Brain pericyte (primary cell): ENCODE results near the gene C2CD4D.
A peak's percentile ranks its signal among the peaks of the same experiment; 100 is the strongest.
"Not testable (repeated sequence)": the region's sequence is repeated elsewhere in the genome, so short reads cannot be mapped to it uniquely, and the experiment has no call there.

Experiments
- DNase-seq: peaks from one replicate; pipeline ENCODE4 v3.0.0-alpha.2; 2012; ENCODE audit warnings: low read depth, low spot score

C2CD4D gene

DNA sequence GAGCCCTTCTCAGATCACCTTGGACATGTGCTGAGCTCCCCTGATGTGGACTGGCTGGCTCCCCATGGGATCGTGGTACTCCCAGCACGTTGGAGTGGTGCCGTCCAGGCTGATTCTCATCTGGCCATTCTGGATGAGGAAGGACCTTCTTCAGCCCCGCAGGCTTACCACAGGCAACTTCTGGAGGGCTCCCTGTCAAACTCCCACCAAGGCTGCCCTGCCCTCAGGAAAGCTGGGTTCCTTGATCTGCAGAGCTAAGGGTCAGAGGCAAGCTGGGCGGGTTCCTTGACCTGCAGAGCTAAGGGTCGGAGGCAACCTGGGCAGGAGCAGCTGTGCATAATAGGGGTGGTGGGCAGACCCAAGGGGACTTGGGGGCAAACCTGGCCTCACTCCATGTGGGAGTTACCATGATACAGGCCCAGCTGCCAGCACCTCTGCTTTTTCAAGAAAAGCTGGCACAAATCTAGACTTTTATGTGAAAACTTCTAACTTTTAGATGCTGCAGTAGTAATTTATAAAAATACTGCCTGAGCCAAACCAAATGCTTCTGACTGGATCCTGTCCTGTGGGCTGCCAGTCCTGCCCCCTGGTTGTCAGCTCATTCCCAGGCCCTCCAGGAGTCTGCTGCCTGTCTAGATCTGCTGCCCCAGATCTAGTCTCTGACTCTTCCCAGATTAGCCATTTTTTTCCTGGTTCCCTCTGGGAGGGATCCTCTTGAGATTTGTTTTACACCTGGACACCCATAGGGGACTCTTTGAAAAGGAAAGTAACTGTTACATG, 19.5 kb upstream of the C2CD4D start:
- no peak for DNase-seq

DNA sequence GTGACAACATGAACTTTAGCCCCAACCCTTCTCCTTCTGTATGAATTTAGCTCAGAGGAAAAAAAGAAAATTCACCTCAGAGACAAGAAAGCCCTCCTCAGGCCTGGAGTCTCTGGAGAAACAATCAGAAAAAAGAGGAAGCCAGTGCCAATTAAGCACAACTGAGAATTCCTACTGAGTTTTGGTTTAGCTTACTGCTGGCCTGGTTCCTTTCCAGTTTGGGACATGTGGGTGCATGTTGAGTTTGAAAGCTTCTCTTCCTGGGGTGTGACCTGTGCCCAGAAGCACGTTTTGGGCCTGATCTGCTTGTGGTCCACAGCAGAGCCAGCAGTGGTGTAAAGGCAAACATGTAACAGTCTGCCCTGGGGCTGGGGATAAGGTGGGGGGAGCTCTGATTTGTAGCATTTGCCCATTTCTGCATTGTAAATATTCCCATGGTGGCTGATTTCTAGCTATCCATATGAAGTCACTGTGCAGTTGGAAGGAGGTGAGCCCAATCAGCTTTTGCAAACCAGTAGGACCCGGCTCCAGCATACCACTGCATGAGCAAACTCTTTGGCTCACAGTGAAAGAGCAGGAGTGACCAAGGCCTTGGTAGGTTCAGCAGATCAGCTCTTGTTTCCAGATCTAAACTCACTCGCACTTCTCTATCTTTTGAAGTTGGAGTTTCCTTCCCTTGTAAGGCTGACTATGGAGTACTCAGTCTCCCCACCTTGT, 18.6 kb upstream of the C2CD4D start:
- no peak for DNase-seq

DNA sequence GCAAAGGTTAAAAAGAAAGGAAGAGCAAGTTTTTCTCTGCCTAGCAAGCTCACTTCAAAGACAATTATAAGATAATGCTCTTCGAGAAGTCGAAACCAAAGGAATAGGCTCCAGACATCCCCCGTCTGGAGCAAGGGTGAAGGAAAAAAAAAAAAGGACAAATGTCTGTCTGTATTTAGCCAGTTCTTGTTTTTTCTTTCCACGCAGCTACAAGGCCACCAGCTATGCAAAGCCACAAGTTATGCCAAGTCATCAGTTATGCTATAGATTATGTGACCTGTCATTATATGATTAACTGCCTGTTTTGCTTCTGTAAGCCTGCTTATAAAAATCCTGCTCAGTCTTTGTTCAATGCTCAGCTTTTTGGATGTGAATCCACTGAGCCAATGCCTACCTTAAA, 16.3 kb upstream of the C2CD4D start:
- no peak for DNase-seq

DNA sequence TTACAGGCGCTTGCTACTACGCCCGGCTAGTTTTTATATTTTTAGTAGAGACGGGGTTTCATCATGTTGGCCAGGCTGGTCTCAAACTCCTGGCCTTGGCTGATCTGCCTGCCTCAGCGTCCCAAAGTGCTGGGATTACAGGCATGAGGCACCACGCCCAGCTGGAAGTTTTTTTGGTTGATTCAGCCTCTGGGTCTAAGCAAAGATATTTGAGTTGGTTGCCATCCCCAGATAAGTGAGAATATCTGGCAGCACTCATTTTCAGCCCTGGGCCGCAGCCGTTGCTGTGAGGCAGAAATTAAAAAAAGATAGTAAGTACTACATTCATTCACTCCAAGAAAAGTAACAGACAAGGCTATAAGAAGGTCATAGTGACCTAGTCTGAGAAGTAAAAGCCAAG, 15.9 kb upstream of the C2CD4D start:
- DNase-seq = not testable (repeated sequence)

DNA sequence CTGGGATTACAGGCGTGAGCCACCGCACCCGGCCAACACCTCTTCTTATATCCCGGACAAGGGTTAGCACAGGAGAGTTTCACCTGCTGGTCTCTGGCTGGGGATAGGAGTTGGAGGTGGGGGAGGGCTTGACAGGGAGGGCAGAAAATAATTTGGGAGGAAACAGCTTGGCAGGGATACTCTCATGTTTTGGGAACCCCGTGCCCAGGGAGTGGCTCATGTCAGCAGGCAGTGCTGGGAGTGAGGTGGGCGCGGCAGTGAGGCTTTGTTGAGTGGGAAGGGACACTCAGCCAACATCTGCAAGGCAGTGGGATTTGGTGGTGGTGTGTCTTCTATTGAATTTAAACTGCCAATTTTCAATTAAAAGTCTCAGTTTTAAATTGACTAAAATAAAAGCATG, 15.0 kb upstream of the C2CD4D start:
- no peak for DNase-seq

DNA sequence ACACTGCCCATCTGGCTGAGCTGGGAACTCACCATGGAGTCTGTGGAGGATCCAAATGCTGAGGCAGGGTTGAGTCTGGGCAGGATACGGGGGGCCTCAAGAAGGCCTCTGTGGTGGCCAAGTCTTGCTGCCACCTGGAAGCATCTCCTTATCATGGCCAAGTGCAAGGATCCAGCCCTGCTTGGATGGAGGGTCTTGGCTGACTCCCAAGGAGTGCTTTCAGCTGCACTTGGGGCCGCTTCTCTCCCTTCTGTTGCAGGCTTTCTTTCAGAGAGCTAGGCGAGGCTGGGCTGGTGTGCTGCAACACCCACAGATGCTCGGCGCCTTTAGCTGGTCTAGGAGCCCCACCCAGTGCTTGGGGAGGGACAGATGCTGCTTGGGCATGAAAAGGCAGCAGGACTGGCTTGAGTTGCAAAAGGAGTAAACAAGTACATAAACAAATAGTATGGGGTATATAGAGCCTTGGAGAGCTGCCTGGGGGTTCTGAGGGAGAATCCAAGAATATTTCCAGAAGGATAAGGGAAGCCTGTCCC, 13.9 kb upstream of the C2CD4D start, which contains the start of gene THEM5:
Gene THEM5 (minus strand): TSS at position 302 of the 533 bp plus-strand sequence. CDS start 147 bp downstream, at position 155.
- no peak for DNase-seq

DNA sequence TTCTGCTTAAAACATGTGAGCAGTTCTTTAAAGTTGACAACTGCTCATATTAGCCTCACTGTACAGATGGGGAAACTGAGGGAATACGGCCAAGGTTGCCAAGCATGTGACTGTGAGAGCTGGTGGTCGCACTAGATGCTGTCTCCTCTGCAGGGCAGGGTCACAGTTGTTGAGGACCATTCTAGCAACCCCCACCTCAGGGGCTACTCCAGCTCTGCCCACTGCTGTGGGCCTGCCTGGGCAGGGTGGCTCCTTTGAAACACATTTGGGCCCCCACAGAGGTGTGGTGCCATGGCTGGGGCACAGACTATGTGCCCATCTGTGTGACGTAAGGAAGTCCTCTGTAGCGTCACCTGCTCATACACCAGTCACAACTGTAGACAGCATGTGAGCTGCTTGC, 13.1 kb upstream of the C2CD4D start:
- no peak for DNase-seq

DNA sequence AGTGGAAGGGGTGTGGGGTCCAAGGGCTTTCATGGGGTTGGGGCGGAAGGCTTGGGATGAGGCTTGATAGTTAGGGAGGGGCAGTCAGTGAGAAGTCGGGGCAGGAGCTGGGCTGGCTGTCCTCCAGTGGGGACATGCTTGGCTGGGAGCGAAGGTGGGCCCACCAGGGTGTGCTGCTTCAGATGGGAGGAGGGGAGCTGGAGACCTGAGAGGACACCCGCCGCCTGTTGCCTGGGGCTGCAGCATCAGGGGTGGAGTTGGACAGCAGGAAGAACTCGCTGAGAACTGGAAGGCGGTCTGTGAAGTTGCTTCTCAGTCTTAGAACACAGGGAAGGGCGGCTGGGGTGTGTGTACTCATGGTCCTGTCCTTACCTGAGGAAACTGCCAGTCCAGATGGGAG, 12.3 kb upstream of the C2CD4D start:
- no peak for DNase-seq

DNA sequence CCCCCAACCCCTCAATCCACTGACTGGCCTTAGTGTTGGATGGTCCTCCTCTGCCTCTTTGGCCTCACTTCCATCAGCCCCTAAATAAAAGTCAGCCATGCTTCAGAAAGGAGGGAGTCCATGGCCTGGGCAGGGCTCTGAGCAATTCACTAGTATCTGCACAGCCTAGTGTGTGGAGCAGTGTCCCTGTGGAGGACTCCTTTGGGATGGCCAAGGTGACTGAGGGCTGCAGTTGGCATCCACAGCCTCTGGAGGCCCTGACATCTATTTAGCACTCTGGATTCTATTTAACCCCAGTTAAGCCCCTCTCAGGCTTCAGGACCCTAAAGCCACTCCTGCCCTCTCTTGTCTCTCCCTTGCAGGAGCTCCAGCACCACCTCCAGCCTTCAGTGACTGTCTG, 10.3 kb upstream of the C2CD4D start:
- DNase-seq = no peak

DNA sequence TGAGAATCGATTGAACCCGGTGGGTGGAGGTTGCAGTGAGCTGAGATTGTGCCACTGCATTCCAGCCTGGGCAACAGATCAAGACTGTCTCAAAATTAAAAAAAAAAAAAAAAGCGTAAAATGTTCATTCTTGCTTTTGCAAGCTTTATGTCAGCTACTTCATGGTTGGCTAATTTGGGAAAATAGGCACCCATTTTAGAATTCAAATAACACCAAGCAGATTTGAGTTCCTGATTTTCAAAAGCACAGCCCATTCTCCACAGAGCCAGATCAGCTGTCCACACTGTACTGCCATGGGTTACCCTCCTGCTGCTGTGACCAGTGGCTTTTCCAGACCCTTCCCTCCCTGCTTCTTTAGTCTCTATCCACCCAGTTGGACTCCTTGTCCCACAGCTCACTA, 9.5 kb upstream of the C2CD4D start:
- DNase-seq = no peak

DNA sequence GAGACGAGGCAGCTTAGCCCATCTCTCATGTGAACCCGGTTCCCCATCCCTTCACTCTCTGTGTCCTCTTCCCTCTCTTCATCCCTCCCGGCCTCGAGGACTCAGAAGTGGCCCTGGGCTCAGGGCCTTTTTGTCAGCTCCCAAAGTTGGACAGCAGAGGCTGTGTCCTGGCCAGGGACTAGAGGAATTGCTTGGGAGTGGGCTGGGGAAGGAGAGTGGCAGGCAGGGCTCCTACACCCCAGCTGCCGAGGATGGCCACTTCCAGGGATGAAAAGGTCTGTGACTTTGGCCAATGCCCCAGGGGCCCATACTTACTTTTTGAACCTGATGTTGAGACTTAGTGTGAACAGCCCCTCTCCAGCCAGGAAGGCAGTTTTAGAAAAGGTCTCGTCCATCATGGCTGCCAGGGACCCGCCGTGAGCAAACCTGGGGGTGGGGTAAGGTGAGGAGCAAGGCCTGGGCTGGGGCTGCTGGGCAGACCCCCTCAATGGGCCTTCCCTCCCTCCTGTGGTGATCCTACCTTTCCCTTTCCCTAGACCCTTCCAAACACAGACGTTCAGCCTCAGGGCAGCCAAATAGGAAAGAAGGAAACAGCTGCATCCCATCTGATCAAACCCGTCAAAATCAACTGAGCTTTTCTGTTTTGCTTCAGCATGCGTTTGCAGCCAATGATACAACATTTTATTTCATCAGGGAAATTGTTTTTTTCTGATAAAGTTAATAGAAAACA, 8.4 kb upstream of the C2CD4D start:
- DNase-seq = no peak

DNA sequence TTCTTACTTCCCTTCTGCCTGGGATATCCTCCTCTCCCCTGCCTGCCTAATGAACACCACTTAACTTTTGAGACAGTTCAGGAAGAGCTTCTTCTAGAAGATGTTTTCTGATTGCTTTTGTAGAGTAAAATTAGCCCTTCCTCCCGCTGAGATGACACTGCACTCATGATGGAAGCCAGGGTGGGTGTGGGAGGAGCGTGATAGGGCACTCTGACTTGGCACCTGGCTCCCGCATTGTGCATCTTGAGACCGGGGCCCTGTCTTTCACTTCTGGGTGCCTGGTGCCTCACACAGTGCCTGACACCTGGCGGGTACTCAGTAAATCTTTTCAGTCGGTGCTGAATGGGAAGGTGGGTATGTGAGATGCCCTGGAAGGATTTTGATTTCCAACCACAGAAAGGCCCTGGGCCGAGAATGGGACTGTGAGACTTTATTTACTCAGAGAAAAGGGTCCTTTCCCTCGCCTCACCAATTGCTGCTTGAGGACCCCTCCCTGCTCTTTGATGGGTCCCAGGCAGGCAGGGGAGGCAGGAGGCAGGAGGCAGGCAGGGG, 7.1 kb upstream of the C2CD4D start:
- DNase-seq = no peak

DNA sequence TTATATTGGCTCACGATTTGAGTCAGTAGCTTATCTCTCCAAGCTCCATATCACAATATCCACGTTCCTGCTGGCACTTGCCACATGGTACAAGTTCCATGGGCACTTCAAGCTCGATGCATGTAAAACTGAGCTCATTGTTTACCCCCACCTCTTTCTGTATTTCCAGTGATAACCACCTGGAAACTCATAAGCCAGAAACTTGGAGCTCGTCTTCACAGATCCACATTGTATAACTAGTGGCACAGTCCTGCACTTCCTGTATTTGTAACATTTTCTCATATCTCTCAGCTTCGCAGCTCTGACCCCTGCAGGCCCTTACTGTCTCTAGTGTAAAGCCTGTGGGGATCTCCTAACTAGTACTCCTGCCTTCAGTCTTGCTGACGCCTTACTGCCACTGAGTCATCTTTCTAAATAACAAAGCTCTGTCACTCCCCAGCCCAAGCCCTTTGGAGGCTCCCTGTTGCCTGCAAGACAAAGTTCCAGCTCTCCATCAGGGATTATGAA, 6.5 kb upstream of the C2CD4D start:
- DNase-seq = no peak

DNA sequence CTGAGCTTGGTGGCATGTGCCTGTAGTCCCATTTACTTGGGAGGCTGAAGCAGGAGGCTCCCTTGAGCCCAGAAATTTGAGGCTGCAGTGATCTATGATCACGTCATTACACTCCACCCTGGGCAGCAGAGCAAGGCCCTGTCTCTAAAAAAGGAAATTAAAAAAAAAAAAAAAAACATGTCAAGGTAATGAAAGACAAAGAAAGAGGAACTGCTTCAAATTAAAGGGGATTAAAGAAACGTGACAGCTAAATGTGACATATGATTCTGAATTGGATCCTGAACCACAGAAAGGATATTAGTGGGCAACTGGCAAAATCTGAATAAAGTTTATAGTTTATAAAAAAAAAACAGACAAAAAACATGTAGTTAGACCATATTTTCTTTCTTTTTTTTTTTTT, 3.8 kb upstream of the C2CD4D start:
- no peak for DNase-seq

DNA sequence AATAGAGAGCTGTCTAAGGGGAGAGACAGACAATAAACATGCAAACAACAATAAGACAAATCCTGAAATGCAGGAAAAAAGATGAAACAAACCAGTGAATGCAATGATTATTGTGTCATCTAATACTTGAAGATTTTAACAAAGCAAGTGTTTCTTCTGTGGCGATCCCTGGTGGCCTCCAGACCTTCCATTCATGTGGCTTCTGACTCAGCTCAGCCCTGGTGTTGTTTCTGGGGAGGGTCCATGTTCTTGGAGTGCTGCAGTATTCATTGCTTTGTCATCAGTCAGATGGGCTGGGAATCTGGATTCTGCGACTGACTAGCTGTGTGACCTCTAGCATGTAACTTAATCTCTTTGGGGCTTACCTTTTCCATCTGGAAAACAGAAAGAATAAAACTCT, 1.5 kb upstream of the C2CD4D start:
- DNase-seq = peak; percentile 12

DNA sequence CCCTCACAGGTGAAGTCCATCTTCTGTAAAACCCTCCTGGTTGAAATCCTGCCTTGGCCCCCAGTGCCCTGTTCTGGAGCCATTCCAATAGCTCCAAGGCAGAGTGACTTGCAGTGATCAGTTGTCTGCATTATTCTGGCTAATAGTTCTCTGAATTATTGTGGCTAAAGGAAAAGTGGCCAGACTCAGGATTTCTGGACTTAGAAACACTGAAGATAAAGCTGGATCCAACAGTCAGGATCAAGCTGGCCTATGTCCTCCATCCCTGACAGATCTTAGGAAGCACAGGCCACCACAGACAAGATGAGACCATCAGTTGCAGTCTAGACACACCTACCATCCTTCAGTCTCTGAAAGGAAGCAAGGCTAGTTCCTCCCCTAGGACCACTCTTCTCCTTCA, 801 bp upstream of the C2CD4D start:
- no peak for DNase-seq

DNA sequence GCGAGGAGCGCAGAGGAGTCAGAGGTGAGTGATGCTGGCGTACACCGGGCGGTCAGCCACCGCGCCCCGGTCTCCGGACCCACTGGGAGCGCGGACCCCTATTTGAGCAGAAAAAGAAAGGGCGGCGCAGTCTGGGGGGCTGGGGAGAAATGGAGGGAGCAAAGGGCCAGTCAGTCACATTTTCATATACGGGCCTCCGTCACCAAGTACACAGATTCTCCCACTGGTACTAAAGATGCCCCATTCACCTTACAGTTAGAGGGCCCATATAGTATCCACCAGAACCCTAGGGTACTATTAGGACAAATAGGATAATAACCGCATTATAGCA, 573 bp downstream of the C2CD4D start:
- no peak for DNase-seq

DNA sequence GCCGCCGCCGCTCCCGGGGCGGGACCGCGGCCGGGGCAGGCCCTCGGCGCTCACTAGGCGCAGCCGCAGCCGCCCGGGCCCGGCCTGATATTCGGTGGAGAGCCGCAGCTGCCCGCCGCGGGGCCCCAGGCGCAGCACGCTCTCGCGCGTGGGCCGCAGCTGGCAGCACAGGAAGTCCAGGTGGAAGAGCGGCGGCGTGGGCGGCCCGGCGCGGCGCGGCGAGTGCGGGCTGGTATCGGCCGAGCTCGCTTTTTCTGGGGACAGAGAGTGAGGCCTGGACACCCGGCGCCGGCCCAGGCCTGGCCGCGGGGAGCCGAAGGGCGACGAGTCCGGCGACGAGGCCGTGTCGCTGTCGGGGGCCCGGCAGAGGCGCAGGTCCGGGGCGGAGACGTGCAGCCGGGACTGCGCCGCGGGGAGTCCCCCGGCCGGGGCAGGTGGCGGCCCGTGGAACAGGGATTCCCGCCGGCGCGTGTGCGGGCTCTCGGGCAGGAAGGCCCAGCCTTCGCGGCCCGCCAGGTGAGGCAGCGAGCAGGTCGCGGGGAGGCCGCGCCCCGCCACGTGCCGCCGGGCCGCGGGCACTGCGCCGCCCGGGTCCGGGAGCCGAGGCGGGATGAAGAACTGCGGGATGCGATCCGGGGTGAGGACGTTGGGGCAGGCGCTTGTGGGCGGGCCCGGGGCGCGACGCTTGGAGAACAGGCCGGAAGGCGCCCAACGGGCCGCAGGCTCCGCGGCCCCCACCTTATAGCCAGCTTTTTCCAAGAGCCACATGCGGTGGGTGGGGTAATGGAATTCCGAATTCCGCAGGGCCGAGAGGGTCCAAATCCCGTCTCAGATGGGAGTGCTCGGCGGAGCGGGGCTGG, 1.2 kb downstream of the C2CD4D start:
- no peak for DNase-seq

DNA sequence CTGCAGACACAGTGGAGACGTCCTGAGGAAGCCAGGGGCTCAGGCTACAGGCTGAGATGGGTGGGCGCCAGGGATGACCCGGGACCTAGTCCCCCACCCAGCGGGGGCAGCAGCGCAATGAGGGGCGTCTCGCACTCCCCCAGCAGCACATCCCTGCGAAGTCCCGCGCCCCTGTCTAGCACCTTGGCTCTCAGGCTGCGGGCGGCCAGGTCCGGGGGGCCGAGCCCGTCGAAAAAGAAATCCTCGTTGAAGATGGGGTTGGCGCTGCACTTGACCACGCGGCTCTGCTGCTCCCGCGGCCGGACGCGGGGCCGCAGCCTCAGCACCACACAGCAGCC, 1.8 kb downstream of the C2CD4D start:
- no peak for DNase-seq

DNA sequence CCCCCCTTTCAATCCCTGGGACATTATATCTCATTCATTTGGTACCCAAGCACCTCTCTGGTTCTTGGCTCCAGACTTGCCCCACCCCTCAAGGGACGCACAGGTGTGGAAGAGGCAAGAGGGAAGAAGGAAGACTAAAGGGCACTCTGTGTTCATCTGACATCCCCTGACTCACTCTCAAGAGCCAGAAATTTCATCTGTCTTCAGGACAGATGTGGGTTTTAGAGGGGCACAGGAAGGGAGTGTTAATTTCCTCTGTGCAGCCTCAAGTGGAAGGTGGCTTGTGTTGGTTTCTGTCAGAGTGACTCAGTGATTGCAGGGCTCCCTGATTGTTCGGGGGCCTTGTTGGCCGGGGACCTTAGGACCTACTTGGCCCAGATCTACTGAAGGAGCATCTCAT, 2.4 kb downstream of the C2CD4D start:
- DNase-seq = no peak

DNA sequence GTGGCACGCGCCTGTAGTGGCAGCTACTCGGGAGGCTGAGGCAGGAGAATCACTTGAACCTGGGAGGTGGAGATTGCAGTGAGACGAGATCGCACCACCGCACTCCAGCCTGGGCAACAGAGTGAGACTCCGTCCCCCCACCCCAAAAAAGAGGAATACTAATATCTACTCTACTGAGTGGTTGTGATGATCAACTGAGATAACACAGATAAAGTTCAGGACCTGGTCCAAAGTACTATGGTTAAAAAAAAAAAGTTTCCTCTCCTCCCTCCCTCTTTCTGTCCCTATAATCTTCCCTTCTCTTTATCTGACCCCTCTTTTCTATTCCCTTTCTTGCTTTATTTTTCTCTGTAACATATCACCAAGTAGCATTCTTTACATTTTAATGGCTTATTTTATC, 4.0 kb downstream of the C2CD4D start:
- no peak for DNase-seq
